HG02870 (cell line): ENCODE results near the gene MEX3C.

Source experiments
- ATAC-seq: cut with Tn5 transposase; IDR thresholded peaks from one replicate; pipeline ENCODE4 v1.9.1; 2021; ENCODE audit warnings: mild to moderate bottlenecking, moderate library complexity; ENCODE audit not compliant: unreplicated experiment

Gene MEX3C

GRCh38 chr18:51154431-51155063, 42.9 kb downstream of the MEX3C start:
- ATAC-seq: no peak

GRCh38 chr18:51153659-51154371, 43.7 kb downstream of the MEX3C start:
- peak; percentile 72 for ATAC-seq

- ATAC-seq: peak; percentile 38
These were observed 45.6 kb downstream of the MEX3C start for GRCh38 chr18:51151568-51152511.

GRCh38 chr18:51151185-51151567, 46.3 kb downstream of the MEX3C start:
- ATAC-seq: no peak

DNA sequence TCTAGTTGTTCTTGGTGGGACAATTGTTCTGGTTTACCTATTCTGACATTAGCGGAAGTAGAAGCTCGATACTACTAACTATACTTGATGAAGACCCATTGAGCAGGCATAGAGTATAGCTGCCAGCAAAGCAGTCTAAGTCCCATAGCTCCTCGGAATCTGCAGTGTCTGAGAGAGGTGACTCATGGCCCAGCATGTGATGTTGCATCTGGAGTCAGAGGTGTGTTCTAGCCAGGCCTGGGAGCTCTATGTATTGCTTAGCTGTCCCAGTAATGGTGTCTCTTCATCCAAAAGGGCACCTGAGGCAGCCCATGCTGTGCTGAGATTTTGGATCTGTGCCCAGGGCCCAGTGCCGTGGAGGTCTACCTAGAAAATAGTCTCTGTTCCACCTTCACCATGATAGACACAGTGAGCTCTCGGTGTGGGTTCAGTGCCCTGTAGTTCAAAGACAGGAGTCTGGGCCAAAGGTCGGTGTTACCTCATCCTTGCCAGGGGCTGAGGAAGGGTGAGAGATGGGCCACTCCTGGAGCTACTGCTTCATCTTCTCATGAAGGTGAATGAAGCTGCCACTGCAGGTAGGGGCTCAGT, 47.3 kb downstream of the MEX3C start:
- ATAC-seq: no peak

DNA sequence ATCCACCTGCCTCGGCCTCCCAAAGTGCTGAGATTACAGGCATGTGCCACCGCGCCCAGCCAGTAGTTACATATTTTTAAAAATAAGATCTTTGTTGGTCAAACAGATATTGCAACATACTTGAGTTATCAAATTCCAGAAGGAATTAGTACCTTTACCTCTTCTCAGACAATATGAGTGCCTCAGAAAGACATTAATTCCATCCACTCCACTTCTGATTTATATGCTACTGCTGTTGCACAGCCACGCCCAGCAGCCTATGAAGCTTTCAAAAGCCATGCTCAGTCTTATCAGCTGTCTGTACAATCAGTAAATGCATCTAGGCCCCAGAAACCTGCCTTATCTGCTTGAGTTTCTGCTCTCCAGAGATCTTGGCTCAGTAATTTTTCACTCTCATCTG, 47.8 kb downstream of the MEX3C start:
- no peak for ATAC-seq

DNA sequence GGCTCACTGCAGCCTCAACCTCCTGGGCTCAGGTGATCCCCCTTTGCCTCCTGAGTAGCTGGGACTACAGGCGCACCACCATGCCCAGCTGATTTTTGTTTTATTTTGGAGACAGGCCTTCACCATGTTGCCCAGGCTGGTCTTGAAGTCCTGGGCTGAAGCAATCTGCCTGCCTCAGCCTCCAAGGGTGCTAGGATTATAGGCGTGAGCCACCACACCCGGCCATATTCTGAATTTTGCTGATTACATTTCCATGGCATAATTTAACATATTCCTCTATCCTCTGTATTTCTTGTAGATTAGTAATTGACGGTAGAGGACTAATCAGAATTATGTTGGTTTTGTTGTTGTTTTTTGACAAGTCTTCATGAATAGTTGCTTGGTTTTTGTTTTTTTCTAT, 50.6 kb downstream of the MEX3C start:
- no peak for ATAC-seq

- ATAC-seq: no peak
These were observed 58.5 kb downstream of the MEX3C start for GRCh38 chr18:51138936-51139335.

DNA sequence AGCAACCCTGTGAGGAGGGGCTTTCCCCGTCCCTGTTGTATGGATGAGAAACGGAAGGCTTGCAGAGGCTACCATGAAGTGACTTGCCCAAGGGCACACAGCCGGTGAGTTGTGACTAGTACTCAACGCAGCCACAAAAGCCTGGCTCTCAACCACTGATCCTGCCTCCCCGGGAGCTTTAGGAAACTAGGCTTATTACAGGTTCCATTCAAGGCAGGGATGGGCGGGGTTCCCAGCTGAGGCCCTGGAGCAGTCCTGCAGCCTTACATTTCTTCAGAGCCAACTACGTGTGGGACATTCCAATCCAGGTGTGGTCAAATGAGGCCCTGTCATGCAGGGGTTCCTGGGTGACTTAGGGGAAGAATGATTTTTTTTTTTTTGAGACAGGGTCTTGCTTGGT, 59.6 kb downstream of the MEX3C start:
- ATAC-seq: no peak

- ATAC-seq: no peak
These were observed 60.3 kb downstream of the MEX3C start for GRCh38 chr18:51137026-51137729.

DNA sequence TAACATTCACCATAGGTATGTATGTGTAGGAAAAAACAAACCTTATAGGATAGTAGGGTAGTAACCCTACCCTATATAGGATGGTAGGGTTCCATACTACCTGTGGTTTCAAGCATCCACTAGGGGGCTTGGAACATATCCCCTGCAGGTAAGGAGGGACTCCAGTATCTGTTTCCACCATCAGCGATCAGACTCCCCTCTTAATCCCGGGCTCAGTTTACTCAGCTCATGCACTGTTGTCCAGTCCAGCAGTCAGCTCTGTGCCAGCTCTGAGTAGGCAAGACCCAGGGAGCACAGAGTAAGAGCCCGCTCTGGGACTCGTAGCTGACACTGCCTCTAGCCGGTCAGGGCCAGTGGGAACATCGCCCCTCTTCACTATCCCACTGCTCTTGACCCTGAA, 61.7 kb downstream of the MEX3C start:
- no peak for ATAC-seq

DNA sequence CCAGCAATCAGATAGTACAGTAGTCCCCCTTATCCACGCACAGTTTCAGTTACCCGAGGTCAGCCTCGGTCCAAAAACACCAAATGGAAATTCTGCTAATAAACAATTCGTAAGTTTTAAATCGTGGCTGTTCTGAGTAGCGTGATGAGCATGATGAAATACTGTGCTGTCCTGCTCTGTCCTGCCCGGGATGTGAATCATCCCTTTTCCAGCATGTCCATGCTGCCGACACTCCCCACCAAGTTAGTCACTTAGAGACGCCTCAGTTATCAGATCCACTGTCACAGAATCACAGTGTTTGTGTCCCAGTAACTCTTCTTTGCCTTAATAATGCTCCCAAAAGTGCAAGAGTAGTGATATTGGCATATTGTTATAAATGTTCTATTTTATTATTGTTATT, 62.1 kb downstream of the MEX3C start:
- no peak for ATAC-seq

GRCh38 chr18:51134721-51135120, 62.8 kb downstream of the MEX3C start:
- ATAC-seq: no peak

- no peak for ATAC-seq
These were observed 63.8 kb downstream of the MEX3C start for GRCh38 chr18:51133580-51134160.

GRCh38 chr18:51132256-51132935, 65.1 kb downstream of the MEX3C start:
- no peak for ATAC-seq

GRCh38 chr18:51128533-51128932, 68.9 kb downstream of the MEX3C start:
- no peak for ATAC-seq

GRCh38 chr18:51127664-51128063, 69.8 kb downstream of the MEX3C start:
- ATAC-seq: no peak

GRCh38 chr18:51125976-51126375, 71.5 kb downstream of the MEX3C start:
- no peak for ATAC-seq
